Neural progenitor cell (in vitro differentiated cells): Measurements from ENCODE around the gene NEK8.

Experiments
- EZH2 ChIP-seq: fragments of 200-600 bp; sonication (generic); IDR thresholded peaks from 2 replicates; pipeline ENCODE4 v1.6.1; 2017; ENCODE audit warnings: antibody characterized with exemption, mild to moderate bottlenecking, moderate library complexity
- EZH2phosphoT487 ChIP-seq: fragments of 200-600 bp; sonication (generic); IDR thresholded peaks from 2 replicates; pipeline ENCODE4 v1.6.1; 2017; ENCODE audit warnings: antibody characterized with exemption
- TF ChIP-seq, protein P1 (sequence below): fragments of 200-600 bp; sonication (generic); IDR thresholded peaks from 2 replicates; pipeline ENCODE4 v1.5.1; 2017; ENCODE audit warnings: antibody characterized with exemption, mild to moderate bottlenecking

DNA sequence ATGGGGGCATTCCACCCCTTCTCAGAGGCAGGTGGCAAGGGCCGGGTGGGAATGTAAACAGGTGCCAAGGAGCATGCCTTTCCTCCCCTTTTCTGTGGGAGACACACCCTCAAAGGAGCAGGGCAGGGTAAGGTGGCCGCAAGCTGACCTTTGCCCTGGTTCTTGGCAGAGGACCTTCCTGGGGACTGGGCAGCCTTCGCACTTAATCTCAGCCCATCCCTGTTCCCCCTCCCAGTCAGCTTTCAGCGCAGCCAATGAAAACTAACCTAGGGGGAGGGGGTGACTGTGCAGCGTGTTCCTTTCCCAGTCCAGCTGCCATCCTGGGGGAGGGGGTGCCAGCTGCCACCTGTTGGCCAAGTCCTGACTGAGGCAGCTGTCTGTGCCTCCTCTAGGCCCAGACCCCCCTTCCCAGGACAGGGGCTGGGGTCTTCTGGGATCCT, 18.0 kb downstream of the NEK8 start:
- TF ChIP-seq, protein P1, sequence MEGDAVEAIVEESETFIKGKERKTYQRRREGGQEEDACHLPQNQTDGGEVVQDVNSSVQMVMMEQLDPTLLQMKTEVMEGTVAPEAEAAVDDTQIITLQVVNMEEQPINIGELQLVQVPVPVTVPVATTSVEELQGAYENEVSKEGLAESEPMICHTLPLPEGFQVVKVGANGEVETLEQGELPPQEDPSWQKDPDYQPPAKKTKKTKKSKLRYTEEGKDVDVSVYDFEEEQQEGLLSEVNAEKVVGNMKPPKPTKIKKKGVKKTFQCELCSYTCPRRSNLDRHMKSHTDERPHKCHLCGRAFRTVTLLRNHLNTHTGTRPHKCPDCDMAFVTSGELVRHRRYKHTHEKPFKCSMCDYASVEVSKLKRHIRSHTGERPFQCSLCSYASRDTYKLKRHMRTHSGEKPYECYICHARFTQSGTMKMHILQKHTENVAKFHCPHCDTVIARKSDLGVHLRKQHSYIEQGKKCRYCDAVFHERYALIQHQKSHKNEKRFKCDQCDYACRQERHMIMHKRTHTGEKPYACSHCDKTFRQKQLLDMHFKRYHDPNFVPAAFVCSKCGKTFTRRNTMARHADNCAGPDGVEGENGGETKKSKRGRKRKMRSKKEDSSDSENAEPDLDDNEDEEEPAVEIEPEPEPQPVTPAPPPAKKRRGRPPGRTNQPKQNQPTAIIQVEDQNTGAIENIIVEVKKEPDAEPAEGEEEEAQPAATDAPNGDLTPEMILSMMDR: no peak
- TF ChIP-seq EZH2: no peak
- no peak for TF ChIP-seq EZH2phosphoT487
